Measurements from ENCODE around the gene LRRC73.
"Not testable (repeated sequence)": the region's sequence is repeated elsewhere in the genome, so short reads cannot be mapped to it uniquely, and the experiment has no call there.

LRRC73 gene

DNA sequence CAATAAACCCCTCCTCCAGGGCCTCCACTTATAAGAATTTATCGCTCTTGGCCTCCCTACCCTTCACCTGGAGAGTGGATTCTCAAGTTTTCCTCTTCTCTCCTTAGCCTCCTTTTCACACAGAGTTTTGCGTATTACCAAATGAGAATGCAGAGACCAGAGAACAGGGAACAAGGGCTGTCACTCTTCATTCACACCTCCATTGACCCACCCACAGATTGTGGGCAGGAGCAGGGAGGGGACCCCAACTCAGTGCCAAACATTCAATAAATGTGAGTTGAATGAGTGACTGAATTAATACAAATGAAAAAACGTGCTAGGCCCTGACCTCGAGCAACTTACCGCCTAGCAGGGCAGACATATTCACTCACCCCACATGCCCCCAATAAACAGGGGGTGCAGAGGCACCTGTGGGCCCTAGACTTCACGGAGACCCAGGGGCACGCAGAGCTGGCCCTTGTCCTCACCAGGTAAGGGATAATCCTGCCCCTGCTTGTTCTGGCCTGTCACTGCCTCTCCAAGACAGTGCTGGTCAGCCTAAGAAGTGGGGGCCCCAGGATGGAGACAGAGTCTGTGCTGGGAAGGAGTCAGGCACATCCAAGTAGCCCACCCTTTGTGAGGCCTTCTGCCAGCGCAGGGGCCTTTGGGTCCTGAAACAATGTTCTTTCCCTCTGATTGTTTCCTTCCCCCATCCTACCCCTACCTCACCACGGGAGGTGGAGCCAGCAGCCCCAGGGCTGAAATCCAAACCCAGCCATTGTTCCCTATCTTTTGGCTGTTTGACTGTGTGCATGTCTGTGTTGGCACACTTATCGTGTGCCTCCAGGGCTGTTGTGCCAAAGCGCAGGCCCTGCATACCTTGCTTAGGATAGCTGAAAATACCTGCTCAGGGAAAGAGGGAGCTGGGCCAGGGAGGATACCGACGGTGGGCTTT lies 41.1 kb downstream of the LRRC73 start:
- FAIRE-seq = no peak
- TF ChIP-seq POLR2AphosphoS5 (IDR thresholded peaks at IDR 0.05; ENCODE audit: low read depth, low read length) = no peak
- no peak for TF ChIP-seq POLR2A (IDR thresholded peaks at IDR 0.05; ENCODE audit: low read depth, low read length)
- no peak for TF ChIP-seq TAF1 (IDR thresholded peaks at IDR 0.05; ENCODE audit: borderline replicate concordance, low read depth, low read length)
- no peak for DNase-seq (ENCODE audit: insufficient read length)

DNA sequence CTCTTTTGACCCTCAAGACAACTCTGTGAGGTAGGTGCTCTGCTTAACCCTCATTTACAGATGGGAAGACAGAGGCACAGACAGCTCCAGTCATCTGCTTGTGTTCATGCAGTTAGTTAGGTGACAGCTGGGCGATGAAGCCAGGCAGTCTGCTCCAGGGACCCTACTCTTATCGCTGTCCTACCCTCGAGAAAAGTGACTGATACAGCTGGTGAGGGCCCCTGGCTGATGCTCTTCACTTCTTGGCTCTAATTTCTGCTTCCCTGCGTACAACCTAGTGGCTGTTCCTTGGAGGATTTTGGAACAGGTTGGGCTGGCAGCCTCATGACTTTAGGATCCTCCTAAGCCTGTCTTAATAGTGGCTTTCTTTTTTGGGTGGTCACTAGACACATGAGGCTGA lies 41.9 kb downstream of the LRRC73 start:
- DNase-seq (ENCODE audit: insufficient read length) (no peak), FAIRE-seq (no peak)

DNA sequence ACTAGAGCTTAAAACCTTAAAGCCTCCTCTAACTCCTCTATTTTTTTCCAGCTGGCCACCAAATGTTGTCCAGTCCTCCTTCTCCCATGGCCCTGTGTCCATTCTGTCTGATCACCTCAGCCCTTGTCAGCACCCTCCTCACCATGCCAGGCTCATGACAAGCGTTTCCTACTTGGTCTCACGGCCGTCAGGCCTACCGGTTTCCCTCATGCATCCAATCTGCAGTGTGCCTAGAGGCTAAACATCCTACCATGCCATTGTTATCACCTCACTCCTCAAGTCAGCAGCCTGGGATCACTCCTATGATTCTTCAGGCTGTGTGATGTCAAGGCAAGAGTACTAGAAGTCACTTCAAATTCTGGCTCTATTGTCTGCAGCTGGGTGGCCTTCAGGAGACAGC lies 42.4 kb downstream of the LRRC73 start:
- FAIRE-seq = no peak
- no peak for DNase-seq (ENCODE audit: insufficient read length)
- TF ChIP-seq POLR2AphosphoS5 (IDR thresholded peaks at IDR 0.05; ENCODE audit: low read depth, low read length) = no peak
- TF ChIP-seq POLR2A (IDR thresholded peaks at IDR 0.05; ENCODE audit: low read depth, low read length) = no peak
- no peak for TF ChIP-seq TAF1 (IDR thresholded peaks at IDR 0.05; ENCODE audit: borderline replicate concordance, low read depth, low read length)

More for the DNA sequence above, 41.9 kb downstream of the LRRC73 start:
- TF ChIP-seq TAF1 (IDR thresholded peaks at IDR 0.05; ENCODE audit: borderline replicate concordance, low read depth, low read length) = no peak
- no peak for TF ChIP-seq POLR2AphosphoS5 (IDR thresholded peaks at IDR 0.05; ENCODE audit: low read depth, low read length)
- TF ChIP-seq POLR2A (IDR thresholded peaks at IDR 0.05; ENCODE audit: low read depth, low read length) = no peak

DNA sequence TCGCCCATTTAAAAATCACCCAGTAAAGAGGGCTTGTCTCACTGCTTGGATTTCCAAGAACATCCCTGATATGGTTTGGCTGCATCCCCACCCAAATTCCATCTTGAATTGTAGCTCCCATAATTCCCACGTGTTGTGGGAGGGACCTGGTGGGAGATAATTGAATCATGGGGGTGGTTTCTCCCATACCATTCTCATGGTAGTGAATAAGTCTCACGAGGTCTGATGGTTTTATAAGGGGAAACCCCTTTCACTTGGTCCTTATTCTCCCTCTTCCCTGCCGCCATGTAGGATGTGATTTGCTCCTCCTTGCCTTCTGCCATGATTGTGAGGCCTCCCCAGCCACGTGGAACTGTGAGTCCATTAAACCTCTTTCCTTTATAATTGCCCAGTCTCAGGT lies 42.9 kb downstream of the LRRC73 start:
- not testable (repeated sequence) for FAIRE-seq; DNase-seq (ENCODE audit: insufficient read length)

DNA sequence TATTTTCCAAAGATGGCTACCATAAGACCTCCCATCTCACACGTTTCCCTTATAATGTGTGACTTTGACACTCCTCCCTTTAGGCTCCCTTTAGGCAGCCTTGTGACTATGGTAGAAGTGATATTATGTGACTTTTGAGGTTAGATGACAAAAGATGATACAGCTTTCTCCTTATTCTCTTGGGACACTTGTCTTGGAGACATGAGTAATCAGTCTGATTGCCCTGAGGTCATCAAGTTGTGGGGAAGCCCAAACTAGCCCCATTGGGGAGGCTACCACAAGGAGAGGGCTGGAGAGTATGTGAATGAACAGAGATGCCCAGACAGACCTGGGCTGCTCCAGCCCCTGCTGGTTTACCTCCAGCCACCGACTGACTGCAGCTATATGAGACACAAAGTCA lies 44.2 kb downstream of the LRRC73 start:
- TF ChIP-seq POLR2A (IDR thresholded peaks at IDR 0.05; ENCODE audit: low read depth, low read length) (no peak), TAF1 (IDR thresholded peaks at IDR 0.05; ENCODE audit: borderline replicate concordance, low read depth, low read length) (no peak), POLR2AphosphoS5 (IDR thresholded peaks at IDR 0.05; ENCODE audit: low read depth, low read length) (no peak)
- FAIRE-seq (no peak), DNase-seq (ENCODE audit: insufficient read length) (no peak)

DNA sequence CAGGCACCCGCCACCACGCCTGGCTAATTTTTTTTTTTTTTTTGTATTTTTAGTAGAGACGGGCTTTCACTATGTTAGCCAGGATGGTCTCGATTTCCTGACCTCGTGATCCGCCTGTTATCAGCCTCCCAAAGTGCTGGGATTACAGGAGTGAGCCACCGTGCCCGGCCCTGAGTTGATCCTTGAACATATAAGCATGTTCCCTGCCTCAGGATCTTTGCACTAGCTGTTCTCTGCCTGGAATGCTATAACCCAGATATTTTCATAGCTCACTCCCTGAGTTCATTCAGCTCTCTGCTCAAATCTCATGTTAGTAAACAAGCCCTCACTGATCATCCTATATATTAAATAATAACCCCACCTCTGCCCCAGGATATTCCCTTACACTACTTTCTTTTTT lies 45.8 kb downstream of the LRRC73 start:
- no peak for DNase-seq (ENCODE audit: insufficient read length)
- TF ChIP-seq TAF1 (IDR thresholded peaks at IDR 0.05; ENCODE audit: borderline replicate concordance, low read depth, low read length) = no peak
- TF ChIP-seq POLR2AphosphoS5 (IDR thresholded peaks at IDR 0.05; ENCODE audit: low read depth, low read length) = no peak
- no peak for FAIRE-seq

DNA sequence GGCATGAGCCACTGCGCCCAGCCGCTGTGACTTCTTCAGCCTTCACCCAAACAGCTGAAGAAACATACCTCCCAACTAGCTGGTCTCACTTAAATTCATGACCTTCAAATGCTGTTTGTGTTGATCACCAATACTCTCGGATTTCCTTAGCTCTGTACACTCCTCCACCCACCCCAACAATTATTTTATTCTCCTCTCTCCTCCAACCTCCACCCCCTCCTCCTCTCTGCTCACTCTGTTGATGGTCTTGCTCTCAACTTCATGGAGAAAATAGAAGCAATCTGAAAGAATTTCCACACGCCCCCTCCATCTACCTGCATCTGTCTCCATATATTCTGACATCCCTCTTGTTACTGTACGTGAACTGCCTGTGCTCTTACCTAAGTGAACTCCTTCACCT lies 48.2 kb downstream of the LRRC73 start:
- FAIRE-seq = no peak
- DNase-seq (ENCODE audit: insufficient read length) = no peak
- no peak for TF ChIP-seq POLR2AphosphoS5 (IDR thresholded peaks at IDR 0.05; ENCODE audit: low read depth, low read length)
- no peak for TF ChIP-seq POLR2A (IDR thresholded peaks at IDR 0.05; ENCODE audit: low read depth, low read length)
- no peak for TF ChIP-seq TAF1 (IDR thresholded peaks at IDR 0.05; ENCODE audit: borderline replicate concordance, low read depth, low read length)

DNA sequence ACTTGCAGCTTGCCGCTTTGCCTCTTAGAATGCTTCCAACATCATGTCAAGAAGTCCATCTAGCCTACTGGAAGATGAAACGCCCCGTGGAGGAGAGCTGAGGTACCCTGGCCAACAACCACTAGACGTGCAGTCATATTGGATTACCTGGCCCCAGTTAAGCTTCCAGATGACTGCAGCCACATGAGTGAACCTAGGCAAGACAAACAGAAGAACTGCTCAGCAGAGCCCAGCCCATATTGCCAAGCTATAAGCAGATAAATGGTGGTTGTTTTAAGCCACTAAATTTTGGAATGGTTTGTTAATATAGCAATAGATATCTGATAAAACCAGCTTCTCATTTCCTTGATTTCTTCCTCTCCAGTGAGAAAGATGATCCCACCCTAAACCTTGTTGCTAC lies 50.1 kb downstream of the LRRC73 start:
- TF ChIP-seq POLR2A (IDR thresholded peaks at IDR 0.05; ENCODE audit: low read depth, low read length) = no peak
- no peak for TF ChIP-seq POLR2AphosphoS5 (IDR thresholded peaks at IDR 0.05; ENCODE audit: low read depth, low read length)
- TF ChIP-seq TAF1 (IDR thresholded peaks at IDR 0.05; ENCODE audit: borderline replicate concordance, low read depth, low read length) = no peak
- no peak for DNase-seq (ENCODE audit: insufficient read length)
- no peak for FAIRE-seq

DNA sequence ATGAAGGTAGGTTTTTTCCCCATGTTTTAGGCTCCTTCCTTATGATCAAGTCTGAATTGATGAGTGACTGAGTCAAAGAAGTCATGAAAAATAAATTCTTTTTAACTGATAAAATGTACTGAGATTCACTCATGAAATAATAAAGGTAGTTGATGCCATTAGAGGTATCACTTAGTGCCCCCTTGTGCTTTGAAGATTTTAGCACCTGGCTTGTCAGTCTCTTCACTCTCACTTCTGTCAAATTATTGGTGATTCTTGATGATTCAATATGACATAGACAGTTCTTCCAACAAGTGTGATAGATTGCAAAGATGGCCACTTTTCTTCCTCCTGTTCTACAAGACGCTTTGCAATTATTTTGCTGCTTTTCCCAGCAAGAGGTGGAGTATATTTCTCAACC lies 50.6 kb downstream of the LRRC73 start:
- FAIRE-seq (no peak), DNase-seq (ENCODE audit: insufficient read length) (no peak)
- no peak for TF ChIP-seq POLR2A (IDR thresholded peaks at IDR 0.05; ENCODE audit: low read depth, low read length)
- TF ChIP-seq POLR2AphosphoS5 (IDR thresholded peaks at IDR 0.05; ENCODE audit: low read depth, low read length) = no peak

DNA sequence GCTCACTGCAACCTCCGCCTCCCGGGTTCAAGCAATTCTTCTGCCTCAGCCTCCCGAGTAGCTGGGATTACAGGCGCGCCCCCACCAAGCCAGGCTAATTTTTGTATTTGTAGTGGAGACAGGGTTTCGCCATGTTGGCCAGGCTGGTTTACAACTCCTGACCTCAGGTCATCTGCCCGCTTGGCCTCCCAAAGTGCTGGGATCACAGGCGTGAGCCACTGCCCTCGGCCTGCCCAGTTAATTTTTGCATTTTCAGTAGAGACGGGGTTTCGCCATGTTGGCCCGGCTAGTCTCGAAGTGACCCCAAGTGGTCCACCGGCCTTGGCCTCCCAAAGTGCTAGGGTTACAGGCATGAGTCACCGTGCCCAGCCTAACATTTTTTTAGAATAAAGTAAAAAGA lies 52.0 kb downstream of the LRRC73 start:
- DNase-seq (ENCODE audit: insufficient read length); FAIRE-seq: not testable (repeated sequence)

DNA sequence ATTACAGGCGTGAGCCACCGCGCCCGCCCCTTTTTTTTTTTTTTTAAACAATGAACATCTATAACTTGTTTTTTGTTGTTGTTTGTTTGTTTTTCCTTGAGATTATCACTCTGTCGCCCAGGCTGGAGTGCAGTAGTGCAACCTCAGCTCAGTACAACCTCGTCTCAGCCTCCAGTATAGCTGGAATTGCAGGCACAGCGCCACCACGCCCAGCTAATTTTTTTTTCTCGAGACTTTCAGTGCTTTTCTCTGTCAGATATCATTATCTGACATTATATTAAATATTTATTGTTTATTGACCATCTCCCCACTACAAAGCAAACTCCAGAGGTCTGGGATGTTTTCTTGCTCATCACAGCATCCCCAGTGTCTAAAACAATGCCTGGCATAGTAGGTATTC lies 52.5 kb downstream of the LRRC73 start:
- no peak for FAIRE-seq
- no peak for TF ChIP-seq POLR2A (IDR thresholded peaks at IDR 0.05; ENCODE audit: low read depth, low read length)
- TF ChIP-seq TAF1 (IDR thresholded peaks at IDR 0.05; ENCODE audit: borderline replicate concordance, low read depth, low read length) = no peak
- no peak for TF ChIP-seq POLR2AphosphoS5 (IDR thresholded peaks at IDR 0.05; ENCODE audit: low read depth, low read length)
- no peak for DNase-seq (ENCODE audit: insufficient read length)
